Stimulated activated CD8-positive, alpha-beta memory T cell treated with anti-CD3 and anti-CD28 coated beads, Interleukin-15, amount 100 ng/mL, for 4 hours (primary cell): ENCODE data around the gene SEPTIN2.
"Not testable (repeated sequence)": the region's sequence is repeated elsewhere in the genome, so short reads cannot be mapped to it uniquely, and the experiment has no call there.

Source experiments
- DNase-seq, 2 donors: peaks; one replicate each; pipeline ENCODE4 v3.0.0-alpha.2; 2020; ENCODE audit warnings: low read depth in 2 of 2

Gene SEPTIN2

DNA sequence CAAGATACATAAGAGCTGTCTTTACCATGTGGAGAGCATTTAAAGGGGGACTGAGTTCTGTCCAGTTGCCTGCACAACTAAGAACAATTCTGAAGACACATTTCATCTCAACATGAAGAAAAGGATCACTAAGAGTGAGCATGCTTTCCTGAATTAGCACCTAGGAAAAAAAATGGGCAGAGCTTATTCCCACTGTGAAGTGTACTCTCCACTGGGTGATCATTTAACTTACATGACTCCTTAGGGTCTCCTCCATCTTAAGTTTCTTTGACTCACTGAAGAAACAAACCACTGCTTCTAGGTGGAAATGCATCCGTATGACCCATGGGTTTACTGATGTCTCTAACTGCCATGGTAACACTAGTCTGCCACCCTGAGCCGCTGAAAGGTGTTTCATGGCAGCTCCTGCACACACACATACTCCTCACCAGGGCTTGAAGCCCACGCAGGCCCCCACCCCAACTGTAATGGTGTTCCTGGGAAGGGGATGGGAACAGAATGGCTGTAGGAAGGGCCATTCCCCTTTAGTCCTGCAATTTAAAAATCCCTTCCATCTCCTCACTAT is 27.3 kb upstream of the SEPTIN2 start:
- DNase-seq, result no peak

DNA sequence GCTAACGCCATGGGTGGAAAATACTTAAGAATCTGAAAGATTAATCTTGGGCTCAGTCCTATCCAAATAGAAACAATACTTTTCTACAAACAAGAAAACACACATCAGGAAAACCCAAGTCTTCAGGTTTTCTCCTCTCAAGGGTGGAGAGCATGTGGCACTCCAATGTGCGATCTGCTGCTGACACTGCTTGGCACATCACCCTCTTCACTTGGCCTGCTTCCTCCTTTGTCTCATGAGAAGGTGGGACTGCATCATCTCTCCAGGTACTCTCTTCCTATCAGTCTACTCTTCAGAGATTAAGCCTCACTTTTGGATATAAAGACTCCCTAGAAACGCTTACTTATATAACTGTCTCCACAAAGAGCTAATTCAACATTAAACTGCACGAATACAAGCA is 26.7 kb upstream of the SEPTIN2 start:
- DNase-seq, result no peak

GRCh38 chr2:241289597-241289996 is 26.1 kb upstream of the SEPTIN2 start:
- DNase-seq, result no peak

DNA sequence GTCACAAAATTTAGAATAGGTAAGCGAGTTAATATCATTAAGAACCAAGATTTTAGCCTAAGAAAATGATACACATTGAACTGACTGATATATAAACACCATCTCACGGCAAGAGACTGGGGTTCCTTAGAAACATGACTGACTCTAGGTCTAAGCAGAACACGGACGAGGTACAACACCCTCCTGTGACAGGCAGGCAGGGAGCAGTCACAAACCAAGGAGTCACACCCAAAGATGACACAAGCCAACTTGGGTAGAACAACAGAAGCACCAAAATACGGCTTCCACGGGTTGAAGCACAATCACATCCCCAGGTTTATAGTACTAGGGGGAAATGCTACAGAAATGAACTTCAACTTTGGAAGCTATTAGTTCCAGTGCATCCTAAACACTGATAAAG is 24.6 kb upstream of the SEPTIN2 start:
- DNase-seq, result no peak

- DNase-seq, result no peak
Measured at GRCh38 chr2:241291977-241292376, 23.7 kb upstream of the SEPTIN2 start.

DNA sequence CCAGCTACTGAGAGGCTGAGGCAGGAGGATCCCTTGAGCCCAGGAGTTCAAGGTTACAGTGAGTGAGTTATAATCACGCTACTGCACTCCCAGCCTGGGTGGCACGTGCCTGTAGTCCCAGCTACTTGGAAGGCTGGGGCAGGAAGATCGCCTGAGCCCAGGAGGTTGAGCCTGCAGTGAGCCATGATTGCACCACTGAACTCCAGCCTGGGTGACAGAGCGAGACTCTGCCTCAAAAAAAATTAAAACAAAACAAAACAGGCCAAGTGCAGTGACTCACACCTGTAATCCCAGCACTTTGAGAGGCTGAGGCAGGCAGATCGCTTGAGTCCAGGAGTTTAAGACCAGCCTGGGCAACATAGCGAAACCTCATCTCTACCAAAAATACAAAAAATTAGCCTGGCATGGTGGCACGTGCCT is 22.3 kb upstream of the SEPTIN2 start:
- DNase-seq, result not testable (repeated sequence)

DNA sequence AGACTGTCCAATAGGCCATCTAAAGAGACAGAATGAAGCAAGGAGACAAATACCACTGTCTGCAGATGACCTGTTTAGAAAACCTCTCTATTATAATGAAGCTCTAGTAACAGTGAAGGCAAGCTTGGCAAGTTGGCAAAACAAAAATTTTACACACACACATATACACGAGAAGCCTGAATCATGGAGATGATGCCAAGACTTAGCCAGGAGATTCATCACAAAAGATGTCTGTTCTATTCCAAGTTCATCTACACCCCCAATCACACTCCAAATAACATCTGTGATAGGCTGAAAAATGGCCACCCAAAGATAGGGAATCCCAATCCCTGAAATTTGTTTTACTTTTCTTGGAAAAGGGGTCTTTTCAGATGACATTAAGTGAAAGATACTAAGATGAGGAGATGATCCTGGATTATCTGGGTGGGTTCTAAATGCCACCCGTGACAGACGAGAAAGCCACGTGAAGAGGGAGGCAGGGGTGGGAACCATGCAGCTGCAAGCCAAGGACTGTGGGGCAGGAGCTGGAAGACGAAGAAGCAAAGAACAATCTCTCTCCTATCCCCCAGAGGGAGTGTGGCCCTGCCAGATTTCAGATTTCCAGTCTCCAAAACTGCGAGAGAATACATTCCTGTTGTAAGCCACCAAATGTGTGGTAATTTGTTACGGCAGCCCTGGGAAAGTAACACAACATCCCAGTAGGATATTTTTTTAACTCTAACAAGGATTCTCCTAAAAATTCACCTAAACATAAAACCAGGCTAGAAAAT is 20.2 kb upstream of the SEPTIN2 start:
- DNase-seq, result no peak

DNA sequence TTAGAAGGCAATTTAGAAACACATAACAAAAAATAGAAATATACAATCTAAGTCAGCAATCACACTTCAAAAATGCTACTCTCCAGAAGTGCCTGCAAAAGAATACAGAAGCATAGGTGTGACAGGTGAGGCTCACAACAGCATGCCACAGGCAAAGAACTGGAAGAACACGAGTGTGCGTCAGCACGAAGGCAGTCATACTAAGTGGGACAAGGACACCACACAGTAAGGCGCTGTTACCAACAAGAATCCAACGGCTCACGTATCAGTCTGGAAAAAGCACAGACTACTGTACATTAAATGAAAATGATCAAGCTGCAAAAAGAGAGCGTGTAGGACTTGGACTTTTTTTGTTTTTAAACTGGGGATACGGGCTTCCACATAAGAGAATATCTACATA is 19.0 kb upstream of the SEPTIN2 start:
- no peak for DNase-seq

DNA sequence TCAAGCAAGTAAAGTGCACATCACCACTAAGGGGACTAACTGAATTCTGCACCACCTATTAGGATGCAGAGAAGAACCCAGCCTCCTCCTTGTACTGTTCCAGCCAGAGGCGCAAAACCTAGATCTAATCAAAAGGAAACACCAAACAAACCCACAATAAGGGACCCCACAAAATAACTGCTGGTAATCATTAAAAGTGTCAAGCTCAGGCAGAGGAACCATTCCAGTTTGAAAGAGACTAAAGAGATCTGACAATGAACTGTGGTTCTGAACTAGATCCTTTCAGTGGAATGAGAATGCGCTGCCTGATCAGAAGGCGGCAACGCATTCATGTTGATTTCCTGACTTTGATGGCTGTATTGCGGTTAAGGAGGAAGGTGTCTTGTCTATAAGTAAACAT is 17.1 kb upstream of the SEPTIN2 start:
- no peak for DNase-seq

DNA sequence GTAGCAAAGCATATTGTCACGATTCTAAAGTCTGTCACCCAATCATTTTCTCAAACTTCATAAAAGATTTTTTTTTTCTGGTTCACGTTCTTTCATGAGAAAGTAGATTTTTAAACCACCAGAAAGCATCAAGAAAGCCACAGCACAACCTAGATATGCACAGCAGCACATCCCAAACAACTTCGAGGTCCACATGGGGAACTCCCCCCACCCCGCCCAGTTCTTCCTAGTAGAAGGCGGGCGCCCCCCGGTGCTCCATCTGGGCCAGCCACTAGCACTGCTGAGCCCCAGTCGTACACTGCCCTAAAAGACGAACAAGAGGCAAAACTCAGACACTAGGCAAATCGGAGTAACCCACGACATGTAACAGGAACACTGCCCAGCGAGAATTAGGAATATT is 15.7 kb upstream of the SEPTIN2 start:
- DNase-seq, result no peak

DNA sequence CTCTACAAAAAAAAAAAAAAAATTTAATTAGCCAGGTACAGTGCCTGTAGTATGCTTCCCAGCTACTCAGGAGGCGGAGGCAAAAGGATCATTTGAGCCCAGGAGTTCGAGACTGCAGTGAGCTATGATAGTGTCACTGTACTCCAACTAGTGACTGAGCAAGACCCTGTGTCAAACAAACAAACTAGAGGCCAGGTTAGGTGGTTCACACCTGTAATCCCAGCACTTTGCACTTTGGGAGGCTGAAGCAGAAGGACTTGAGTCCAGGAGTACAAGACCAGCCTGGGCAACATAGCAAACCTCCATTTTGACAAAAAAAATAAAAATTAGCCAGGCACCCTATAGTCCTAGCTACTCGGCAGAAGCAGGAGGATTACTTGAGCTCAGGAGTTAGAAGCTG is 13.6 kb upstream of the SEPTIN2 start:
- no peak for DNase-seq

DNA sequence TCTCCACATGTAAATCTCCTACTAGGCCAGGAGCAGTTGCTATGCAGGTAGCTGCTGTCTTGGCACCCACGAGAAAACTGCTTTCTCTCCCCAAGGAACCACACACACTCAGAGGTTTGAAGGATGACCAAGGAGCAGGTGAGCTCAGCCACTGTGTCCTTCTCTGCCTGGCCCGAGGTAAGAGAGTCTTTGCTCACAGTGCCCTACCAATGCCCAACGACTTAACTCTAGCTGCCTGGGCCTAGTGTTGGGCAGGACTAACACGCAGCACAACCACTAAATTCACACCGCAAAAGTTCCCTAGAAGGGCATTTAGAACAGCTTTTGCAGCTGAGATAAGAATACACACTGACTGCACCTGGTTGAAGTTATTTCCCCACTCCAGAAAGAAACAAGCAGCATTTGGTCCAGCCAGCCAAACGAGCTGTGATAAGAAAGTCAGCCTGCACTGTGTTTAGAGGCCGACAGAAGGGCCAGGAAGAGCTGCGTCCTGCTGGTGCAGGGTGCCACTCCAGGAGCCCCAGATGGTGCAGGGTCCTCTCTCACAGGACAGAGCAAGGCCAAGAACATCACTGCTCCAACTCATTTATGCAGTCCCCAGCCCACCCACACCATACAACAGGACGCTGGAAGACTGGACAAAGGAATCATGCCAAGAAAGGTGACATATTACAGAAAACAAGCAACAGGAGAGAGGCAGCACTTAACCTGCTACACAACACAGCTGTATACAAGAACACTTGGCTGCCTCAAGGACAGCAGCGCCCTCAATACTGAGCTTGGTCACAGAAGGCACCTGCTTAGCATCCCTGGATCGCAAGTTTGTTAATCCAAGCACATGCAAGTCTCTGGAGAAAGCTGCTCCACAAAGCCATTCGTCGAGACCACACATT is 12.7 kb upstream of the SEPTIN2 start:
- no peak for DNase-seq

GRCh38 chr2:241304039-241304670 is 11.6 kb upstream of the SEPTIN2 start:
- no peak for DNase-seq

DNA sequence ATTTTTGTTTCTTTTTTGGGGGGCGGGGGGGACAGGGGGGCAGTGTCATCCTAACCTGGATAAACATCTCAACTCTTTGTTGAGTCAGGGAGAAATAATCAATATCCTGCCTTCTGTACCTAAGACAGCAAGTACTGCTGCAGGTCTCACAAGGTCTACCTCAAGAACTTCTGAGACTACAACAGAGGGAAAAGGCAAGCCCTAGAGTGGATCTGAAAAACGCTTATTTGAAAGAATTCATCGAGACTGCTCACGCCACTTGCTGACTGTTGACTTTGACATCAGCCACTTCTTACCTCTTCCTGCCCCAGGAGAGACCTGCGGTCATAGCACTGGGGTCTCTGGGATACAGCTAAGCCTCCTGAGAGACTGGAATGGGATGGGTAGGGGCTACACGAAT is 8.7 kb upstream of the SEPTIN2 start:
- no peak for DNase-seq

- no peak for DNase-seq
Measured at GRCh38 chr2:241308267-241308666, 7.5 kb upstream of the SEPTIN2 start.

DNA sequence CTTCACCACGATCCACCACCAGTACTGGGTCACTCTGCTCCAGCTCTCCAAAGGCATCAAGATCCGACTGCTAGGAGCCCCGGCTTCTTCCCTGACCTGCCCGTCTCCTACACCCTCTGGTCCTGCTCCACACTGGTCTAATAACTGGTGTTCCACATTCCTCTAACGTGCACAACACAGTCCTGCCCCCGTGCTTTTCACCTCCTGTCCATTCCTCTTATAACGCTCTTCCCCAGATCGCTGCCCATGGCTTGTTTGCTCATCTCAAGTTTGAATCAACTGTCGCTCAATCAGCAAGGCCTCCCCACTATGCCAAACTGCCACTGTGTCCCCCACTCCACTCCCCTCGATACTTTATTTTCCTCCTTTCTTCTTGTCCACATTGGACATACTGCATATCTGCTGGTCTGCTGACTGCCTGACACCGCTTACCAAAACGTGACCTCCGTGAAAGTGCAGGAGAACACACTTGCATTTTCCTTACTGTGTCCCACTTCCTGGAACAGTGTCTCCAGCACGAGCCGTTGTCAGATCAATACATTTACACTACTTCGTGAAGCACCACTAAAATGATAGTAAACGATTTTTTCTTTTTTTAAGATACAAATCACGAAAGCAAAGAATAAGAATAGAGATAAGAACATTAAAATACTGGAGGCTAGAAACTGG is 6.8 kb upstream of the SEPTIN2 start:
- DNase-seq, result no peak

DNA sequence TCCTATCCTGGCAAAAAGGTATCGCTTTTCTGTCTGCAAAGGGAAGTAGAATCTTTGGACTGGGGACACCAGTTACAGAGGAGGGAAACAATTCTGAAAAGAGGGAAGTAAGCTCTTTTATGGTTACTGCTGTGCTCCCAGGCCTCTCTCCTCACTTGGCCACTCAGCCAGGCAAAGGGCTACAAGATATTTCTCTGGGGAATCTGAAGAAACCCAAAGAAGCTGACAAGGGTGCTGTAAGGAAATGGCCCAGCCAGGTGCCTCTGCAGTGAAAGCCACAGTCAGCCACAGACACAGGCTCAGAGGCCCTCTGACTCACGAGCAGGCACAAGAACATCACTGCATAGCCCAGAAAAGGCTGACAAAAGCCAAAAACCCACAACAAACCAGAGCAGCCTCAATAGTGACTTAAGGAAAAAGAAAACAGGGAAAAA is 6.0 kb upstream of the SEPTIN2 start:
- peak; percentile 34 to 60 for DNase-seq

GRCh38 chr2:241310917-241311566 is 4.7 kb upstream of the SEPTIN2 start:
- no peak for DNase-seq

GRCh38 chr2:241312082-241312481 is 3.6 kb upstream of the SEPTIN2 start:
- no peak for DNase-seq

- DNase-seq, result no peak
Measured at GRCh38 chr2:241313543-241314095, 2.1 kb upstream of the SEPTIN2 start.
